Liver (tissue), 3 donors: ENCODE results near the gene MS4A6E.

Source experiments
- CTCF ChIP-seq: fragments of 150-350 bp; IDR thresholded peaks from 2 replicates; pipeline ENCODE4 v1.5.1; 2017; ENCODE audit warnings: improper control_type of control experiment, low read depth, low read length; ENCODE audit not compliant: missing input control
- EGR1 ChIP-seq, 2 donors: IDR thresholded peaks; 2 replicates each; pipeline ENCODE4 v1.6.1; 2016 to 2018; ENCODE audit warnings: antibody characterized with exemption in 2 of 2, low read depth in 2 of 2
- GABPA ChIP-seq, 2 donors: IDR thresholded peaks in 1 of 2; conservative IDR thresholded peaks in 1 of 2; 2 replicates each; pipeline ENCODE4 v1.6.1; 2016; ENCODE audit warnings: antibody characterized with exemption in 2 of 2, mild to moderate bottlenecking in 1 of 2, moderate library complexity in 1 of 2
- JUND ChIP-seq, 2 donors: IDR thresholded peaks; 2 replicates each; pipeline ENCODE4 v1.6.1; 2016; ENCODE audit warnings: antibody characterized with exemption in 2 of 2
- RAD21 ChIP-seq, 2 donors: IDR thresholded peaks; 2 replicates each; pipeline ENCODE4 v1.6.1; 2016; ENCODE audit warnings: antibody characterized with exemption in 2 of 2, mild to moderate bottlenecking in 2 of 2
- TAF1 ChIP-seq: conservative IDR thresholded peaks from 2 replicates; pipeline ENCODE4 v1.6.1; 2016; ENCODE audit warnings: antibody characterized with exemption, mild to moderate bottlenecking
- YY1 ChIP-seq: IDR thresholded peaks from 2 replicates; pipeline ENCODE4 v1.6.1; 2016; ENCODE audit warnings: antibody characterized with exemption, mild to moderate bottlenecking
- TF ChIP-seq, protein P1 (sequence below): IDR thresholded peaks from 2 replicates; pipeline ENCODE4 v1.6.1; 2016; ENCODE audit warnings: antibody characterized with exemption
- TF ChIP-seq, protein P2 (sequence below): IDR thresholded peaks from 2 replicates; pipeline ENCODE4 v1.6.1; 2016; ENCODE audit warnings: antibody characterized with exemption
- donor health status: healthy.
- donor health status: healthy.

GRCh38 chr11:60332846-60333245 lies 5.8 kb downstream of the MS4A6E start:
- no peak for TF ChIP-seq CTCF
- TF ChIP-seq TAF1, result no peak
- TF ChIP-seq GABPA (IDR thresholded peaks at IDR 0.05 in 1 of 2, conservative IDR thresholded peaks at IDR 0.05 in 1 of 2), result no peak
- no peak for TF ChIP-seq JUND (IDR thresholded peaks at IDR 0.05)
- TF ChIP-seq YY1, result no peak
- TF ChIP-seq, protein P1, sequence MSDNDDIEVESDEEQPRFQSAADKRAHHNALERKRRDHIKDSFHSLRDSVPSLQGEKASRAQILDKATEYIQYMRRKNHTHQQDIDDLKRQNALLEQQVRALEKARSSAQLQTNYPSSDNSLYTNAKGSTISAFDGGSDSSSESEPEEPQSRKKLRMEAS, result no peak
- TF ChIP-seq, protein P2, sequence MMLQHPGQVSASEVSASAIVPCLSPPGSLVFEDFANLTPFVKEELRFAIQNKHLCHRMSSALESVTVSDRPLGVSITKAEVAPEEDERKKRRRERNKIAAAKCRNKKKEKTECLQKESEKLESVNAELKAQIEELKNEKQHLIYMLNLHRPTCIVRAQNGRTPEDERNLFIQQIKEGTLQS, result no peak
- TF ChIP-seq EGR1 (IDR thresholded peaks at IDR 0.05; ENCODE audit: low read depth in 2 of 2), result no peak
- no peak for TF ChIP-seq RAD21 (IDR thresholded peaks at IDR 0.05)
